DND-41 (cell line): ENCODE data around the gene HELZ.

ENCODE experiments used
- CTCF ChIP-seq: IDR thresholded peaks from 2 replicates; pipeline ENCODE4 v1.5.1; 2012; ENCODE audit warnings: borderline replicate concordance, low read length, moderate library complexity, mild to moderate bottlenecking; ENCODE audit not compliant: poor library complexity, severe bottlenecking; ENCODE audit errors: extremely low read depth
- EZH2 ChIP-seq: IDR thresholded peaks from 3 replicates; pipeline ENCODE4 v1.6.1; 2012; ENCODE audit warnings: borderline replicate concordance, low read depth, mild to moderate bottlenecking, moderate library complexity, low read length, inconsistent platforms; ENCODE audit not compliant: severe bottlenecking

- TF ChIP-seq EZH2 (no peak), CTCF (no peak)
Observed at GRCh38 chr17:67059372-67059771, 185.6 kb downstream of the HELZ start.
